ENCODE results near the gene WNT2B.
A peak's percentile ranks its signal among the peaks of the same experiment; 100 is the strongest.
"Not testable (repeated sequence)": the region's sequence is repeated elsewhere in the genome, so short reads cannot be mapped to it uniquely, and the experiment has no call there.

WNT2B gene

GRCh38 chr1:112508278-112509004 is at the start of gene WNT2B:
Gene WNT2B (plus strand): TSS chr1:112508965. CDS start chr1:112509263, 298 bp downstream.
- peak in 1 of 2 donors; percentile 16 for DNase-seq (ENCODE audit: low read depth in 2 of 2, low spot score in 1 of 2)

GRCh38 chr1:112460615-112461014 is 48.1 kb upstream of the WNT2B start:
- no peak for DNase-seq (ENCODE audit: low read depth in 2 of 2, low spot score in 1 of 2)

- DNase-seq (ENCODE audit: low read depth in 2 of 2, low spot score in 1 of 2): no peak
Measured at GRCh38 chr1:112461200-112461871, 47.4 kb upstream of the WNT2B start.

DNA sequence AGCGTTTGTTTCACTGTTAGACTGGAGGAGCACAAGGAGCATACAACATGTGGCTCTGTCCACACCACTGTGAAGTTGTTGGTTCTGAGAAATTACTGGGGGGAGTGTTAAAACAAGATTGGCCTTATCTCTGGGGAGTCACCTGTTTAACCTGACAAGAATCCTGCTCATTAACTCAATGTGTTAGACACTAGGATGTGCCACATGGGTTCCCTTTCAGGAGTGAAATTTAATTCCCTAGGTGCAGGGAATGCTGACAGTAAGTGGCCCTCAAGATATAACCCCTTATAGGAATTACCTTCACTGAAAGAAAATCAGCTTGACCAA is 45.8 kb upstream of the WNT2B start:
- no peak for DNase-seq (ENCODE audit: low read depth in 2 of 2, low spot score in 1 of 2)

- DNase-seq (ENCODE audit: low read depth in 2 of 2, low spot score in 1 of 2): no peak
Measured at GRCh38 chr1:112464501-112464900, 44.3 kb upstream of the WNT2B start.

- no peak for DNase-seq (ENCODE audit: low read depth in 2 of 2, low spot score in 1 of 2)
Measured at GRCh38 chr1:112465122-112465521, 43.6 kb upstream of the WNT2B start.

GRCh38 chr1:112466078-112466660 is 42.6 kb upstream of the WNT2B start:
- peak; percentile 63 to 77 for DNase-seq (ENCODE audit: low read depth in 2 of 2, low spot score in 1 of 2)

DNA sequence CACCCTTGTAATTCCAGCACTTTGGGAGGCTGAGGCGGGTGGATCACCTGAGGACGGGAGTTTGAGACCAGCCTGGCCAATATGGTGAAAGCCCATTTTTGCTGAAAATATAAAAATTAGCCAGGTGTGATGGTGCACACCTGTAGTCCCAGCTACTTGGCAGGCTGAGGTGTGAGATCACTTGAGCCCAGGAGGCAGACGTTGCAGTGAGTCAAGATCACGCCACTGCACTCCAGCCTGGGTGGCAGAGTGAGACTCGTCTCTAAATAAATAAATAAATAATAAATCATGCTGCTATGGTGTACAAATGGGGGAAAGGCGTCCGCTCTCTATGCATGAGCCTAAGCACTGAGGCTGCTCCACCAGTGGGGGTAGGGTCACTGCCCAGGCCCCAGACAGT is 38.4 kb upstream of the WNT2B start:
- DNase-seq (ENCODE audit: low read depth in 2 of 2, low spot score in 1 of 2): not testable (repeated sequence)

DNA sequence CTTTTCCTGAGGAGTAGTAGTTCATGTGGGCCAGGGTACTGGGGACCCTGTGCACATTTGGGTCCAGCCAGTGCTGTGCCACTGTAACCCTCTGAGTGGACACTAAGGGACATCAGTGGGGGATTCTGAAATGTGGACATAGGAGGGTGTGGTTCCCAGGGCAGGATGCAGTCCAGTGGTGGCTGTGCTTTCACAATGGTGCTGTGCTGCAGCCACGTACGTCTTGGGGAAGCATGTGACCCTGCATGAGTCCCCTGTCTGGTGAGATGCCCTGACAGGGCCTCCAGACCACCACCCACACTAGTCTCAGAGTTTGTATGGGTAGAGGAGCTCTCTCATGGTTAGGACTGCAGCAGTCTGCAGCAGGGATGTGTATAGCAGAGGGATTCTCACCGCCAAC is 37.8 kb upstream of the WNT2B start:
- no peak for DNase-seq (ENCODE audit: low read depth in 2 of 2, low spot score in 1 of 2)

GRCh38 chr1:112472142-112472541 is 36.6 kb upstream of the WNT2B start:
- DNase-seq (ENCODE audit: low read depth in 2 of 2, low spot score in 1 of 2): no peak

- no peak for DNase-seq (ENCODE audit: low read depth in 2 of 2, low spot score in 1 of 2)
Measured at GRCh38 chr1:112477550-112477949, 31.2 kb upstream of the WNT2B start.

- no peak for DNase-seq (ENCODE audit: low read depth in 2 of 2, low spot score in 1 of 2)
Measured at GRCh38 chr1:112478314-112478713, 30.5 kb upstream of the WNT2B start.

DNA sequence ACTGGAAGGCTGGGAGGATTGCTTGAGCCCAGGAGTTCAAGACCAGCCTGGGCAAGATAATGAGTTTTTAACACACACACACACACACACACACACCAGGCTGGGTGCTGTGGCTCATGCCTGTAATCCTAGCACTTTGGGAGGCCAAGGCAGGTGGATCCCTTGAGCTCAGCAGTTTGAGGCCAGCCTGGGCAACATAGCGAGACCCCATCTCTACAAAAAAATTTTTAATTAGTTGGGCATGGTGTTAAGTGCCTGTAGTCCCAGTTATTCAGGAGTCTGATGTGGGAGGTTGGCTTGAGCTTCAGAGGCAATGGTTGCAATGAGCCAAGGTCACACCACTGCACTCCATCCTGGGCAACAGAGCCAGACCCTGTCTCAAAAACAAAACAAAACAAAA is 22.7 kb upstream of the WNT2B start:
- not testable (repeated sequence) for DNase-seq (ENCODE audit: low read depth in 2 of 2, low spot score in 1 of 2)

GRCh38 chr1:112487686-112488085 is 21.1 kb upstream of the WNT2B start:
- not testable (repeated sequence) for DNase-seq (ENCODE audit: low read depth in 2 of 2, low spot score in 1 of 2)

DNA sequence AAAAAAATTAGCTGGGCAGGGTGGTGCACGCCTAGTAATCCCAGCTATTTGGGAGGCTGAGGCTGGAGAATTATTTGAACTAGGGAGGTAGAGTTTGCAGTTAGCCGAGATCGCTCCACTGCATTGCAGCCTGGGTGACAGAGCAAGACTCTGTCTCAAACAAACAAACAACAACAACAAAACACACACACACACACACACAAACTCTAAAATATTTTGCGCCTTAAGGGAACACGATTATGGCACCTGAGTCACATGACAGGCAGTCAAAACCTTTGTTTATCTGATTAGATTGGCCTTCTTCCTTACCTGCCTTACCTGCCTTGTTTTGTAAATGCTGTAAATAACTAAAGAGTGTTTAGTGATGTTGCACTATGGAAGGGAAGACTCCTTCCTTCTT is 20.6 kb upstream of the WNT2B start:
- DNase-seq (ENCODE audit: low read depth in 2 of 2, low spot score in 1 of 2): no peak

- no peak for DNase-seq (ENCODE audit: low read depth in 2 of 2, low spot score in 1 of 2)
Measured at GRCh38 chr1:112492076-112492475, 16.7 kb upstream of the WNT2B start.

- no peak for DNase-seq (ENCODE audit: low read depth in 2 of 2, low spot score in 1 of 2)
Measured at GRCh38 chr1:112493351-112493750, 15.4 kb upstream of the WNT2B start.

DNA sequence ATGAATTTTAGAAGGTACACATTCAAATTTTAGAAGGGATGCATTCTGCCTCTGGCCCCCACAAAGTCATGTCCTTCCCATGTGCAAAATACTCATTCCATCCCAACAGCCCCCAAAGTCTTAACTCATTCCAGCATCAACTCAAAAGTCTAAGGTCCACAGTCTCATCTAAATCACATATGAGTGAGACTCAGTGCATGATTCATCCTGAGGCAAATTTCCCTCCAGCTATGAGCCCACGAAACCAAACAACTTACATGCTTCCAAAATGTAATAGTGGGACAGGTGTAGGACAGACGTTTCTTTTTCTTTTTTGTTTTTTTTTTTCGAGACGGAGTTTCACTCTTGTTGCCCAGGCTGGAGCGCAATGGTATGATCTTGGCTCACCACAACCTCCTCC is 12.5 kb upstream of the WNT2B start:
- no peak for DNase-seq (ENCODE audit: low read depth in 2 of 2, low spot score in 1 of 2)

DNA sequence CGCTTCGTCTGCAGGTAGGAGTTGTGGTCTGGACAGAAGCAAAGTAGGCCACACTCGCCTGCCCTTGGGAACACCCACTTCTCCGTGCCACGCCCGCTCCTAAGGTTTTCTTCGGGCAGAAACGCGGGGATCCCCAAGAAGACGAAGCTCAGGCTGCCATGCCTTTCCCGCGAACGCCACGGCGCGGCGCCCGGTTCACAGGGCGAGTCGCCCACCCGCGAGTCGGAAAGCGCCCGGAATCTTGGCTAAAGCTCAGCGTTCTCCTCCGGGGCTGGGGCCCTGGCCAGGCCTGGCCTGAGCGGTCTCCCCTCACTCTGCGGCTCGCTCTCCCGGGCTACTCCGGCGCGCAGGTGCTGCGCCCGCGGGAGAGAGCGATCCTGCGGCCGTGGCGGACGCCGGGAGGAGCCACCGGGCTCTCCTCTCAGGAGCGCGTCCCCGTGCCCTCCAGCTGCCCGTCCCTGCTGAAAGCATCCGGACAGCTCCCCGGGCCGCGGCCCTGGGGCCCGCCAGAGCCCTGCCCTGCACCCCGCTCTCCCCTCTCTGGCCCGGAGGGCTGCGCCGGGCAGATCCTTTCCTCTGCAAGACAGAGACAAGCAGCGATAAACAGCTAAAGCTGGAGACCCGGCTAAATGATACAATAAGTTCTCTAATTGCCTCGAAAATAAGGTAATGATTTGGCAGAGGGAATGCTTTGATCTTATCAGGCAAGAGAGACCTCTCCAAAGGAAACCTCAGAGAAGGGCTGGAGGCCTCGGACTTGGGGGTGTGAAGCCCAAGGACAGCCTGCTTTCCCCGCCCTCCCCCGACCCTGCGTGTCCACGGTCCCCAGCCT is 6.7 kb upstream of the WNT2B start:
- DNase-seq (ENCODE audit: low read depth in 2 of 2, low spot score in 1 of 2): no peak

DNA sequence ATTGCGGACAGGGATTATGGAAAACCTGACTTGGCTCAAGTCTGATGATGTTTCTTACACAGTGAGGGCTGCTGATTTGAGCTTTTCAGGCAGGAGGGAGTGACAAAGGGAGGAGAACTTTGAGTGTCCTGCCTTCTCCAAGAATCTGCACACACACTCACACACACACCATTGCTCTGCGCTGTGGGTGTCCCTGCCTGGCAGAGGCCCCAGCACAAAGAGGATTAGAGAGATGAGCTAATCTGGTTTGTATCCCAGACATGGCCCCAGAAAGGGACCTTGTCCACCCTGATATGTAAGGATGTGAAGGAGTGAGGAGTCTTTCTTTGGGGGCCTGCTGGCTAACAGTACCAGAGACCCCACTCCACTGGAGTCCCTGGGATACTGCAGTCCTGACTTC is 5.9 kb upstream of the WNT2B start:
- no peak for DNase-seq (ENCODE audit: low read depth in 2 of 2, low spot score in 1 of 2)

DNA sequence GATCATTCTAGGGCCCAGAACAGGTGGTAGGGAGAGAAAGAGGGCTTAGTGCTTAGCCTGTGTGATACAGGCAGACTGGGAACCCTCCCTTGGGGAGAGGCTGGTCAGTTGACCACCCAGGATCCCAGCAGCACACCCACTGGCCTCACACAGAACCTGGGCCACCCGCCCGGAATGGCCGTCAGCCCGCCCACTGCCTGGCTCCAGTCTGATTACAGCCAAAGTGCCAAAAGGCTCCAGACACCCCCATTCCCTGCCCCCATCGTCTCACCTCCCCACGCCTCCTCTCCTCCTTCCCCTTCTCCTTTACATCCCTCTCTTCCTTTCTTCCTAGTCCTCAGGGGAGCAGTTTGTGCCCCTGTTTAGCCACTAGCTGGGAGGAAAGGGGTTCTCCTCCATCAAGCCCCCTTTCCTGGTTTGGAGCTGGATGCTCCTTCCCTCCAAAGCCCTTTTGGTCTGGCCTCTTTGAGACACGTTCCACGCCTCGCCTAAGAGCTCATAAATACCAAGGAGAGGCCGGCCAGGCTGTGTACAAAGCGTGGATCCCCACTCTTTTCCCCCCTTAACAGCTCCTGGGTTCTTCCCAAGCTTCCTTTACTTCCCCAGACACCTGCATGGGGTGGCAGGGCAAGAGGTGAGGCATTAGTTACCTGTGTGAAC is 4.6 kb upstream of the WNT2B start:
- DNase-seq (ENCODE audit: low read depth in 2 of 2, low spot score in 1 of 2): no peak
